GM21367 (cell line): ENCODE results near the gene PTPRT.

Source experiments
- ATAC-seq: cut with Tn5 transposase; IDR thresholded peaks from one replicate; pipeline ENCODE4 v1.9.1; 2021; ENCODE audit not compliant: unreplicated experiment

Gene PTPRT

GRCh38 chr20:42419814-42420532 lies 769.7 kb downstream of the PTPRT start:
- no peak for ATAC-seq

- no peak for ATAC-seq
Measured at GRCh38 chr20:42406826-42407225, 782.9 kb downstream of the PTPRT start.

GRCh38 chr20:42402455-42402854 lies 787.3 kb downstream of the PTPRT start:
- no peak for ATAC-seq

GRCh38 chr20:42401613-42402012 lies 788.1 kb downstream of the PTPRT start:
- ATAC-seq: no peak

- ATAC-seq: no peak
Measured at GRCh38 chr20:42399802-42400201, 789.9 kb downstream of the PTPRT start.

GRCh38 chr20:42392442-42392841 lies 797.3 kb downstream of the PTPRT start:
- no peak for ATAC-seq

GRCh38 chr20:42391807-42392206 lies 797.9 kb downstream of the PTPRT start:
- no peak for ATAC-seq

- ATAC-seq: no peak
Measured at GRCh38 chr20:42380287-42380686, 809.4 kb downstream of the PTPRT start.

- ATAC-seq: no peak
Measured at GRCh38 chr20:42379385-42379784, 810.3 kb downstream of the PTPRT start.

GRCh38 chr20:42378826-42379225 lies 810.9 kb downstream of the PTPRT start:
- ATAC-seq: no peak

- ATAC-seq: no peak
Measured at GRCh38 chr20:42376131-42376530, 813.6 kb downstream of the PTPRT start.

- no peak for ATAC-seq
Measured at GRCh38 chr20:42373049-42373448, 816.7 kb downstream of the PTPRT start.

GRCh38 chr20:42370075-42370474 lies 819.6 kb downstream of the PTPRT start:
- ATAC-seq: no peak

GRCh38 chr20:42368910-42369309 lies 820.8 kb downstream of the PTPRT start:
- no peak for ATAC-seq

GRCh38 chr20:42366626-42367025 lies 823.1 kb downstream of the PTPRT start:
- no peak for ATAC-seq

GRCh38 chr20:42364446-42364845 lies 825.3 kb downstream of the PTPRT start:
- no peak for ATAC-seq

- no peak for ATAC-seq
Measured at GRCh38 chr20:42361402-42361970, 828.2 kb downstream of the PTPRT start.

GRCh38 chr20:42360621-42361020 lies 829.1 kb downstream of the PTPRT start:
- no peak for ATAC-seq

GRCh38 chr20:42359617-42360016 lies 830.1 kb downstream of the PTPRT start:
- no peak for ATAC-seq

- no peak for ATAC-seq
Measured at GRCh38 chr20:42352096-42352495, 837.6 kb downstream of the PTPRT start.

- no peak for ATAC-seq
Measured at GRCh38 chr20:42350521-42350920, 839.2 kb downstream of the PTPRT start.

GRCh38 chr20:42346189-42347170 lies 843.2 kb downstream of the PTPRT start:
- ATAC-seq: no peak
